ENCODE measurements around the gene SIKE1.
"Not testable (repeated sequence)": the region's sequence is repeated elsewhere in the genome, so short reads cannot be mapped to it uniquely, and the experiment has no call there.

Gene SIKE1

DNA sequence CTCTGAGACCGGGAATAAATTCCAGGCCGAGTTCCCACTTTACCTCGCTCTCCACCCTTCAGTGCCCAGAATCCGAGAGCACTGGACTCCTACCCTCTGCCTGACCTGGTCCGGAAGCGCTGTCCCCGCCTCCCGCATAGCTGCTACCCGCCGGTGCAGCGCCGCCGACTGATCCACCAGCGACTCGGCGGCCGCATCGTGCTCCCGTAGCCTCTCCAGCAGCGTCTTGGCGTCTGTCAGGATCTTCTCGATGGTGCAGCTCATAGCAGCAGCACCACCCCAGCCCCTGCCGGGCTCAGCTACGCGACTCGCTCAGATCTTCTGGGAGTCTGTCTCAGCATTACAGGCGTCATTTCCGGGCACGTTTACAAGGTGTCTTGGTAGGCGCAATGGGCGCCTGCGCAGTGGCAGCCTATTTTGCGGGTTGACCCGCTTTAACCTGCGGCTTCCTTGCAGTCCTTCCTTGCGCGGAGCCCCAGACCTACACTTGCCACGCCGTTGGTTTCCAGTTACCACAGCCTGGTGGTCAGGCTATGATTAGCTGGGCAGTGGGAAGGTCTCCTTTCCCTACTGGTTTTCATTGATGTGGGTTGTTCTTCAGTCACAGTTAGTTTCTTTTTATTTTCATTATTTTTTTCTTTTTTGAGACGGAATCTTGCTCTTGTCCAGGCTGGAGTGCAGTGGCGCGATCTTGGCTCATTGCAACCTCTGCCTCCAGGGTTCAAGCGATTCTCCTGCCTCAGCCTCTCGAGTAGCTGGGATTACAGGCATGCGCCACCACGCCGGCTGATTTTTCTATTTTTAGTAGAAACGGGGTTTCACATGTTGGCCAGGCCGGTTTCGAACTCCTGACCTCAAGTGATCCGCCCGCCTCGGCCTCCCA lies at the start of gene SIKE1:
TSS of gene SIKE1 (minus strand) at position 342 of the 883 bp plus-strand sequence. CDS start at position 264, 78 bp downstream.
- DNase-seq = peak; percentile 85

DNA sequence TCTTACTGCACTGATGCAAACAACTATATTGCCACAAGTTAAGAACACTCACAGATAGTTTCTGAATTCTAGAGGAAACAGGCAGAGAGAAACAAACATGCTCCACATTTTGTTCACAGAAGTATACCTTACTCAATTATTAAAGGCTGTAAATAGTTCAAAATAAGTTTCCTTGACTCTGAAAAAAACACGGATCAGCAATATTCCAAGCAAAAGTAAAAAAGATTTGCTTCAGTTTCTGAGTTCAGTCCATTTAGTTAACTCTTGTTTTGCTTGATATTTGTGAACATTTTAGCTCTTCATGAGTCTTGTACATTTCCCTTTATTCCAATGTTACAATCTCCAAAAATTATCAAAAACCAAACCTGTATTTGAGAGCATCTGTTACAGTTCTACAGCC lies 49.6 kb upstream of the SIKE1 start:
- not testable (repeated sequence) for DNase-seq

DNA sequence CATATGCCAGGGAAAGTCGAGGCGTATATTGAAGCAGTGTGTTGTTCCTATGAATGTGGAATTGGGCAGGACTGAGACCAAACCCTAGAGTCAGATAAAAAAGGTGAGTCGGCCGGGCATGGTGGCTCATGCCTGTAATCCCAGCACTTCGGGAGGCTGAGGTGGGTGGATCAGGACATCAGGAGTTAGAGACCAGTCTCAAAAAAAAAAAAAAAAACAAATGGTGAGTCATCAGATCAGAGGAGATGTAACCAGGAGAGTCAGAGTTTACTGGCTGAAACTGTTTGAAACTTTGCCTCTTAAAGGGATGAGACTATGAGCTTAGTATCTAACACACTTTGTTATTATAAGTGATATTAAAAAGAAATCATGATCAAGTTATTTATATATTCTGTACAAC lies 47.8 kb upstream of the SIKE1 start:
- DNase-seq = no peak

DNA sequence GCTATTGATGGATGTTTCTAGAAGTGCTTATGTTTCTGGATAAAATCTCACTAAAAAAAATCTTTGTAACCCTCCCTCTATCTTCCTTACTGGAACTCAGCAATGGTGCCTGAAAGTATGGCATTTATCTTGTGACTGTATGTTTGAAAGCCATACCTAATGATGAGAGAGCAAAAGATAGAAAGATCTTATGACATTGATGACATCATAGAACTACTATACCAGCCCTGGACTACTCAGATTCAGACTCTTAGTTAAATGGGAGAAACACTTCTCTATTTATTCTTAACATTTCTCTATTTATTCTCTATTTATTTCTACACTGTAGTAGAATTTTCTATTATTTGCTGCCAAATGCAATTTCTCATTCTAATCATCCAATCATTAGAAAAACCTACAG lies 41.5 kb upstream of the SIKE1 start:
- DNase-seq = no peak

DNA sequence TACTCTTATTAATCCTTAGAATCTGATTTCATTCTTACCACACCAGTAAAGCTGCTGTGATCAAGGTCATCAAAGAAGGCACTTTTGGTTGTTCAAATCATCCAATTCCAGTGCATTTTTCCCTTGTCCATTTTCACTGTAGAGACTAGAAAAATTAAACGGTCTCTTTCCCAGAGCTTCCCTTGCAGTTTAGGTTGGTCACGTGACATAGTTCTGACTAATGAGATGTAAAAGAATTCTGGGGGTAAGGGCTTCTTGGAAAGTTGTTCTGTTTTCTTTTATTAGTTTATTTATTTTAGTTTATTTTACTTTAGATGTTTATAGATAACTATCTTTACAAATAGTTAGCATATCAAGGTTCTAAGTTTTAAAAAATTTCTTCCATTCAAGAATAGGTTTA lies 39.9 kb upstream of the SIKE1 start:
- DNase-seq = no peak

DNA sequence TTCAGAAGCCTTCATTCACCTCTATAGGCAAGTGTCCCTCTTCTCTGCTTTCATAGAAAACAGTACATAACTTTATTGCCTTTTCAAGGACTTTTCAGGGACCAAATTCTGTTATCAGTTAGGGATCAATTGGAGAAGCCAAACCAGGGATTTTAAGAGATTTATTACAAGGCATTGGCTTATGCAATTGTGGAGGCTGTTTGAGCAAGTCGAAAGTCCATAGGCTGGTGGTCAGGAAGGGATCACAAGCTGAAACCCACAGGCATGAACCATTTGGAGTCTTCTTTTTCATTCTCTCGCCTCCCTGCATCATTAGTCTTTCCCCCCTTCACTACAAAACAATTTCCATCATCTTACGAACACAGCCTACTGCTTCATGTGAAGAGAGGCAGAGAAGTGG lies 39.4 kb upstream of the SIKE1 start:
- DNase-seq = no peak

DNA sequence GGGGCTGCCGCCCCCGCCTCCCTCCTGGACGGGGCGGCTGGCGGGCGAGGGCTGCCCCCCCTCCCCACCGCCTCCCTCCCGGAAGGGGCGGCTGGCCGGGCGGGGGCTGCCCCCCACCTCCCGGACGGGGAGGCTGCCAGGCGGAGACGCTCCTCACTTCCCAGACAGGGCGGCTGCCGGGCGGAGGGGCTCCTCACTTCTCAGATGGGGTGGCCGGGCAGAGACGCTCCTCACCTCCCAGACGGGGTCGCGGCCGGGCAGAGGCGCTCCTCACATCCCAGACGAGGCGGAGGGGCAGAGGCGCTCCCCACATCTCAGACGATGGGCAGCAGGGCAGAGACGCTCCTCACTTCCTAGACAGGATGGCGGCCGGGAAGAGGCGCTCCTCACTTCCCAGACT lies 24.0 kb upstream of the SIKE1 start:
- not testable (repeated sequence) for DNase-seq

DNA sequence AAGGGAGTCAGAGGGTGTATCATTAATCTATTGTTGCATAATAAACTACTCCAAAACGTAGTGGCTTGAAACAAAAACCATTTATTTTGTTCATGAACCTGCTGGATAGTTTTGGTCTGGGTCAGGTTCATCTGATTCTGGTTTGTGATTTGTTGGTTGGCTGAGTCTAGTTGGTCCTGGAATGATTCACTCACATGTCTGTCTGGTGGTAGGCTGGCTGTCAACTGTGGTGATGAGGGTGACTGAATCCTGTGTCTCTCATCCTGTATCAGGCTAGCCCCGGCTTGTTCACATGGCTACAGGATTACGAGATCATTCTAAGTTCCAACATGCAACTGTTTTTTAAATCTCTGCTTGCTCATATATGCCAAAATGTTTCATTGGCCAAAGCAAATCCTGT lies 22.5 kb upstream of the SIKE1 start:
- no peak for DNase-seq

DNA sequence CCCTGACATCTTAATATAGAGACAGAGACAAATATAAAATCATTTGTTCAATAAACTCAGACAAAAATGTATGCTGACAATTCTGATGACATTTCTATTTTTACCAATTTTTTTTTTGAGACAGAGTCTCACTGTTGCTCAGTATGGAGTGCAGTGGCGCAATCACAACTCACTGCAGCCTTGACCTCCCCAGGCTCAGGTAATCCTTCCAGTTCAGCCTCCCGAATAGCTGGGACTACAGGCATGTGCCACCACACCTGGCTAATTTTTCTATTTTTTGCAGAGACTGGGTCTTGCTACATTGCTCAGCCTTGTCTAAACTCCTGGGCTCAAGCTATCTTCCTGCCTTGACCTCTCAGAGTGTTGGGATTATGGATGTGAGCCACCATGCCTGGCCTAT lies 13.6 kb upstream of the SIKE1 start:
- no peak for DNase-seq

DNA sequence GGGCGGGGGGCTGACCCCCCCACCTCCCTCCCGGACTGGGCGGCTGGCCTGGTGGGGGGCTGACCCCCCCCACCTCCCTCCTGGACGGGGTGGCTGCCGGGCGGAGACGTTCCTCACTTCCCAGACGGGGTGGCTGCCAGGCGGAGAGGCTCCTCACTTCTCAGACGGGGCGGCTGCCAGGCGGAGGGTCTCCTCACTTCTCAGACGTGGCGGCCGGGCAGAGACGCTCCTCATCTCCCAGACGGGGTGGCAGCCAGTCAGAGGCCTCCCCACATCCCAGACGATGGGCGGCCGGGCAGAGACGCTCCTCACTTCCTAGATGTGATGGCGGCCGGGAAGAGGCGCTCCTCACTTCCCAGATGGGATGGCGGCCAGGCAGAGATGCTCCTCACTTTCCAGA lies 10.1 kb upstream of the SIKE1 start:
- DNase-seq = not testable (repeated sequence)

DNA sequence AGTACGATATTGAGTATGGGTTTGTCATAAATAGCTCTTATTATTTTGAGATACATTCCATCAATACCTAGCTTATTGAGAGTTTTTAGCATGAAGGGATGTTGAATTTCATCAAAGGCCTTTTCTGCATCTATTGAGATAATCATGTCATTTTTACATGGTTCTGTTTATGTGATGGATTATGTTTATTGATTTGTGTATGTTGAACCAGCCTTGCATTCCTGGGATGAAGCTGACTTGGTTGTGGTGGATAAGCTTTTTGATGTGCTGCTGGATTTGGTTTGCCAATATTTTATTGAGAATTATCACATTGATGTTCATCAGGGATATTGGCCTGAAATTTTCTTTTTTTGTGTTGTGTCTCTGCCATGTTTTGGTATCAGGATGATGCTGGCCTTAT lies 6.0 kb upstream of the SIKE1 start:
- not testable (repeated sequence) for DNase-seq

DNA sequence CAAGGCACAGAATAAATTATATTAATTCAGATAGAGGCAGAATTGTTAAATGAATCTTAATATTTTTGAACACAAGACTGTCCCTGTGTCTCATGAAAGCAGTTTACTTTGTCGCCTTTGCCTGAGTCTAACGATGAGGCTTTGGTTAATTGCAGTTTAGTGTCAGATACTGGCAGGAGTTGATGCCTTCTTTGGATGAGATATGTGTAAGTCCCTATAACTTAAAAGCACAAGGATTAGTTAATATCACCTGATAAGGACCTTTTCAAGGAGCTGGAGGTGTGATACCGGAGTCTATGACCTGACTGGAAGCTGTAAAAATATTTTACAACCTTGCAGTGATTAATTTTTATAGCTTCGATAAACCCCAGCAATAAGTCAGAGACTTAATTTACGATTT lies 2.0 kb upstream of the SIKE1 start:
- DNase-seq = no peak

DNA sequence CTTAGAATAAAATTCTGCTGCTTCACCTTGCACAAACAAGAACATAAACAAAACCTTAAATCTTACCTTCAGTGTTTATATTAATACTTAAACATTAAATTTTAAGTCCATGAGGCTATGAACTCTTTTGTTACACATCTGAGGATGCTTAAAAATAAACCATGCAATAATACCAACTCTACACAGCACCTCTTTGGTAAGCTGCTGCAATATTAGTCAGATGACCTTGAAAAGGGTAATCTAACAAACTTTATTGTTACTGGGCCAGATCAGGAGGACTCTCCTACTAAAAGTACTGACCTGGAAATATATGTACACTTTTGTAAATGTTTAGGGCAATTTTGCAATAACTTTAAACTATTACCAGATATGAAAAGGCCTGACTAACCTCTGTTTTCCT lies 763 bp downstream of the SIKE1 start:
- DNase-seq = no peak

DNA sequence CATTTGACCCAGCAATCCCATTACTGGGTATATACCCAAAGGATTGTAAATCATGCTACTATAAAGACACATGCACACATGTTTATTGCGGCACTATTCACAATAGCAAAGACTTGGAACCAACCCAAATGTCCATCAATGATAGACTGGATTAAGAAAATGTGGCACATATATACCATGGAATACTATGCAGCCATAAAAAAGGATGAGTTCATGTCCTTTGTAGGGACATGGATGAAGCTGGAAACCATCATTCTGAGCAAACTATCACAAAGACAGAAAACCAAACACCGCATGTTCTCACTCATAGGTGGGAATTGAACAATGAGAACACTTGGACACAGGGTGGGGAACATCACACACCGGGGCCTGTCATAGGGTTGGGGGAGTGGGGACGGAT lies 3.8 kb downstream of the SIKE1 start:
- not testable (repeated sequence) for DNase-seq

DNA sequence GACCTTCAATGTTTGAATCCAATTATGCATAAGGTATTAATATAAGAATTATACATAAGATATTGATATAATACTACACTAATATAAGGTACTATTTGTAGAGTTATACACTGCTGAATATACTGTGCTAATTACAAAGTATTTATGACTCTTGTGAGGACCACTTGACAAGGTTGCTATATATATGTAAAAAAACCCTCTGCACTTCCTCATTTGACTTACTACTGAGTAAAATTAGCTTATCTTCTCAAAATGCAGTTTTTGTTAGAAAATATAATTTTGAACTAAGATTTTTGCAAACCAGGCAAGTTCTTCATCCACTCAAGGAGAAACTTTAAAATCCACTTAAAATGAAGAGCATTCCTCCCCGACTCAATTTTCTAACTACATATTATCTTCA lies 8.5 kb downstream of the SIKE1 start:
- DNase-seq = no peak

DNA sequence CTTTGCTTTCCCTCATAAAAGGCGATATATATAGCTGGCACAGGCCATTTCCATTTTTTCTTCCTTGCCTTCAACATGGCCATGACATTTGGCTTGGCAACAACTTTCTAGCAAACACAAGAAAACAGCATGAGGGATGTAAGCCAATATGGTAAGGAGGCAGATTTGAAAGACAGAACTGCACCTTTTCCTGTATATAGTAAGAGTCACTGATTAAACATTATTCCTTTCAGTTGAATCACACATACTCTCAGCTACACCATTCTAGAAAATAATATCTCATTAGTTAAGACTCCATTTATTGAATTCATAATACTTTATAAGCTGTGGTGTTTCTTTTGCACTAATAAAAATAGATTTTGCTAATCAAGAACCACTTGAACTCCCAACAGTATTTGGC lies 9.5 kb downstream of the SIKE1 start:
- DNase-seq = no peak

DNA sequence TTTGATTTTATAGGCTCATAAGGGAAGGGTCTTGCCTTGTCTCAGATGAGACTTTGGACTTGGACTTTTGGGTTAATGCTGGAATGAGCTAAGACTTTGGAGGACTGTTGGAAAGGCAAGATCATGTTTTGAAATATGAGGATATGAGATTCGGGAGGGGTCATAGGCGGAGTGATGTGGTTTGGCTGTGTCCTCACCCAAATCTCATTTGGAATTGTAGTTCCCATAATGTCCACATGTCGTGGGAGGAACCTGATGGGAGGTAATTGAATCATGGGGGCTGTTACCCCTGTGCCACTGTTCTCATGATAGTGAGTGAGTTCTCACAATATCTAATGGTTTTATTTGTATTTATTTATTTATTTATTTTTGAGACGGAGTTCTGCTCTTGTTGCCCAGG lies 15.8 kb downstream of the SIKE1 start:
- no peak for DNase-seq

DNA sequence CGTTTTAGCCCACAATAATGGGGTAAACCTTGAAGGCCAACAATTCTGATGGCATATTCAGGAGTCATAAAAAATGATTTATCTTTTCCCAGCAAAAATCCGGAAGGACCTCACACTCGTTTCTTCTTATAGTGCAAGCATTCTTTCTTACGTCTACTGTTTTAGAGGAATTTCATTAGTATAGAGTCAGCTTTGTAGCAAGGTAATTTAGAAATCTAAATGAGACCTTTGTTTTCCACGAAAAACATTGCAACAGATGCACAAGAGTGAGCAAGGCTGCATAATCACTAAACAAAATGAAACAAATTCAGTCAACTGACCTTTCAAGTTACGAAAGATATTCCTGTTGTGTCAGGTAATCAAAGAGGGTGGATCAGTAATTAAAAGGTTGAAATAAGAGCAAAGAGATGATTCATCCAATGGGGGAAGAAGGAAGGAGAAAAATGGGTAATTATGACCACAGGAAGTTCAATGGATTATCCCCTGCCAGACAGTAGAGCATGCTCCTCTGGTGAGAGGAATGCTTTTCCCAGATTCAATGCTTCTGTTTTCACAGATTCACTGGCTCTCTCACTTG lies 22.1 kb downstream of the SIKE1 start:
- no peak for DNase-seq

DNA sequence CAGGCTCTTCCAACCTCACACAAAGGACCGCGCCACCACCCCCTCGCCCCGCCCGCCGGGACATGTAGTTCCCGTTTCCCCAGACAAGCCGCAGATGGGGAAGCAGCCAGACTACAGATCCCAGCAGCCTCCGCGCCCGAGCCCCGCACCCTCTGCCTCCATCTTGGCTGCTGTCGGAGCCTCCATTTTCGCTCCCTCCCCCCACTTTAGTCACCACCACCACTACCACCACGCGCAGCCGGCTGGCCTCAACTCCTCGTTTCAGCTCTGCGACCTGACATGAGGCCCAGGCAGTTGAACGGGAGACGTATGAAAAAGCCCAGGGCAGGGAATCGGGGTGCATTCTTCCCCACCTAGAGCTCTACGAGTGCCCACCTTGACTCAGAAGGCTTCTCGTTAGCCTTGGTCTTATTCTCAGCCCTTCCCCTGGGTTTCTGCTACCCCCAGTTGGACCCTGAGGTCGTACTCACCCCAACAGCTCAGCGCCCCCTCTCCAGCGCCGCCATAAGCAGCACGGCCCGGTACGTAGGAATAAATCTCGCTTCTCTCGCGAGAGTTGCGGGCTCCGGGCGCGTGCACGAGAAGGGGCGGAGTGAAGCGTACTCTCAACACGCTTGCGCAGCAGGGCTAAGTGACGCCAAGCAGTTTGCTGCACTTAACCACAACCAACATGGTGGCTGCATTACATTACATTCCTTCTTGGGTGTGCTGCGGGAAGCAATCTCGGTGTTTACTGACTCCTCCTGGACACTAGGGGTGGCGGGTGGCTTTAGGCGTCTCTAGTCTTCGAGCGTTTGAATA lies 22.8 kb downstream of the SIKE1 start, which contains the start of gene CSDE1:
TSS of gene CSDE1 (minus strand) at position 530 of the 801 bp plus-strand sequence. CDS start 18,094 bp downstream, outside the sequence.
- DNase-seq = peak; percentile 94

DNA sequence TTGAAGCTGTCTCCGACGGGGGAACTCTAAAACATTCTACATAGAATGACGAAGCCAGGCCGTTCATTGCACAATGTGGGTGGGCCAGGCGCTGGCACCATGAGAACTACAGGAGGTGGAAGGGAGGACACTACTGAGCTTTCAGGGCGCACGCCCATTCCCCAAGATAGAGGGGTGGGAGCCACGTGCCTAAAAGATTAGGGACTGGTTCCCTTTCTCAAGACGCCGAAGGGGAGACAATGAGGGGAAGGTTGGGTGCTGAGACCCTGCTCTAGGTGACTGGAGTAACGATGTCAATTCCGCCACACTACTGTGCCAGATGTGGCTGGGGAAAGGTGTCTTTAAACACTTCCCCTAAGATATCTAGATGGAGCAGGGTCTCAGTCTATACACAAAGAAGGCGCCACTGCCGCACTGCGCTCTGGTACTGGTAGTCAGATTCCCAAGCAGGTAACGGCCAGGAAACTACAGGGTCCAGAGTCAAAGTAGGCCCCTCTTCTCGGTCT lies 23.5 kb downstream of the SIKE1 start:
- DNase-seq = peak; percentile 14

DNA sequence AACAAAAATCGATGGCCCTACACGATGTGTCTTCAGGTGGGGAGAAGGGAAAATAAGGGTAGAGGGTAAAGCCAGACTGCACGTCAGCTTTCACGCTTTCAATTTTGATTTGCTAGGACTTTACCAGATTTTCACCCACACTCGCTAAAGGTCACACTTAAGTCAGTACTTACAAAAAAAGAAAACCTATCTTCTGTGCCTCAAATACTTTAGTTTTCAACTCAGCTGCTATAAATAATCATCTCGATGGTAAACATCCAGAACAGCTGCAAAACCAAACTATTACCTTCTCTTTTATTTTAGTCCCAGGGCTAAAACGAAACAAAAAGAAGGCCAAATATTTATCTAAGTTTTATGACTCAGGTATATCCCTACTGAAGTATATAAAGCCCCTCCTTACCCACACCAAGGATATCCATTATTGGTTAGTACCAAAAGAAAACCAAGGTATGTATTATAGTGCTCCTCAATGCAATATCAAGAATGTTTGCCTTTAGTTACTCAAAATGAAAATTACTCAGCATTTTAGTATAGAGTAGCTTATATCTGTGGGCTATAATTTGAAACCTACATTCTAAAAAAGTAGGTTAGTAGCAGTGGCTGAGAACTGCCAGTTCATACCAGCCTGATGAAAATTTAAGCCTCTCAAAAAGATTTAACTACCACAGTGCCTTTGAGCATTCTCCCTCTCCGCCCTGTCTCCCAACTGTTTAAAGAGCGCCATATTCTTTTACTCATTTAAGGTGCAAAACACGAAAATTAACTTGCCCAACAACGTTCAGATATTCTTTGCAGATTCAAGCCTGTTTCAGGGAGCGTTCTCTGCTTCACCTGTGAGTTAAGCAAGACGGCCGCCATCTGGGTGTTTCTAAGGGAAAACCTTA lies 24.2 kb downstream of the SIKE1 start:
- DNase-seq = no peak
